Transverse colon (tissue), 4 donors: ENCODE results near the gene AGXT. TPM values are rescaled to one million over a fixed set of nuclear protein-coding genes. Genes with fewer than 3 reads are reported as not detected.
A peak's percentile ranks its signal among the peaks of the same experiment; 100 is the strongest.

Experiments used
- DNase-seq: peaks from one replicate; pipeline ENCODE4 v3.0.0-alpha.2; 2019
- H3K27ac ChIP-seq, 4 donors: fragments of 200-600 bp; sonication (generic); 2 replicates each; pipeline ENCODE4 v1.5.1; 2016 to 2018; ENCODE audit warnings: inconsistent platforms in 4 of 4
- H3K27me3 ChIP-seq: fragments of 200-600 bp; sonication (generic); 2 replicates; pipeline ENCODE4 v1.5.1; 2017; ENCODE audit warnings: inconsistent platforms
- H3K36me3 ChIP-seq, 4 donors: fragments of 200-600 bp; sonication (generic); 2 replicates each; pipeline ENCODE4 v1.5.1; 2017 to 2019; ENCODE audit warnings: inconsistent platforms in 4 of 4
- H3K4me1 ChIP-seq, 4 donors: fragments of 200-600 bp; sonication (generic); 2 replicates each; pipeline ENCODE4 v1.5.1; 2017 to 2020; ENCODE audit warnings: inconsistent platforms in 4 of 4
- H3K4me3 ChIP-seq, 4 donors: fragments of 200-600 bp; sonication (generic); 1 replicate in 1 of 4; 2 replicates in 3 of 4; pipeline versions ENCODE4 v1.5.1 to v1.6.1; 2017 to 2019; ENCODE audit warnings: inconsistent platforms in 4 of 4
- H3K9me3 ChIP-seq, 2 donors: fragments of 200-600 bp; sonication (generic); 2 replicates each; pipeline ENCODE4 v1.5.1; 2017 to 2019; ENCODE audit warnings: inconsistent platforms in 2 of 2
- CTCF ChIP-seq, 5 experiments: fragments of 200-600 bp in 3 of 5; fragments of 450-650 bp in 2 of 5; sonication (generic) in 3 of 5; IDR thresholded peaks; 1 replicate in 2 of 5; 2 replicates in 3 of 5; pipeline ENCODE4 v1.5.1; 2016 to 2017; ENCODE audit warnings: antibody characterized with exemption in 5 of 5, inconsistent platforms in 3 of 5, mild to moderate bottlenecking in 2 of 5, moderate library complexity in 1 of 5
- EP300 ChIP-seq: sonication (generic); formaldehyde crosslinking; IDR thresholded peaks from one replicate; pipeline ENCODE4 v1.6.1; 2017; ENCODE audit warnings: antibody characterized with exemption, low read depth
- POLR2A ChIP-seq: fragments of 450-650 bp; IDR thresholded peaks from one replicate; pipeline ENCODE4 v1.6.1; 2016; ENCODE audit warnings: antibody characterized with exemption, mild to moderate bottlenecking, moderate library complexity
- POLR2AphosphoS5 ChIP-seq, 3 donors: sonication (generic); formaldehyde crosslinking; IDR thresholded peaks; one replicate each; pipeline ENCODE4 v1.6.1; 2016; ENCODE audit warnings: antibody characterized with exemption in 3 of 3
- WGBS, 2 donors: methylation state at CpG; one replicate each; pipeline ENCODE4 v1.1.5; 2018; ENCODE audit warnings: low coverage in 1 of 2; 5-methylcytosine and 5-hydroxymethylcytosine counted together
- in situ Hi-C, 4 donors: fragments of 200-750 bp; cut with MboI; loops; one replicate each; pipeline versions ENCODE4 v1.15.0 to v1.15.1; 2017; ENCODE audit warnings: low sequenced_read_pairs in 3 of 4, low pct_ligation_motif_present in 1 of 4, low pct_unique_long_range_greater_than_20kb in 1 of 4
- intact Hi-C: fragments of 100-400 bp; cut with DNase I; formaldehyde crosslinking; loops from one replicate; pipeline ENCODE4 v1.15.1; 2023; ENCODE audit warnings: low total_unique reads
- total RNA-seq, 4 donors: library from RNA; depleted of rRNA; stranded (reverse); fragments of >200 nt; gene quantifications; one replicate each; pipeline ENCODE4 v1.1.0, GENCODE V29; 2016

AGXT gene
- total RNA-seq, 4 donors from 2014 or later: 0.32 to 2.2 (median 0.82) TPM; not detected in 1

GRCh38 chr2:240875228-240876034 is 6.8 kb downstream of the AGXT start:
- Histone ChIP-seq H3K4me1 (peaks cover 20 to 37% (median 25%) of the 10 kb centered on the region in 4 donors), H3K9me3 (no peaks in the 10 kb centered on the region), H3K27me3 (no peaks in the 10 kb centered on the region), H3K4me3 (no peak overlapping the region), H3K27ac (no peak overlapping the region), H3K36me3 (no peaks in the 10 kb centered on the region)
- 90% methylated on average over 22 of the region's 22 CpGs; no CpG with 5 or more reads in 1 of the 2 donors for WGBS, 2 donors
- TF ChIP-seq EP300 (no peak), CTCF (IDR thresholded peaks at IDR 0.05) (no peak), POLR2A (no peak), POLR2AphosphoS5 (IDR thresholded peaks at IDR 0.05) (no peak)
- DNase-seq: no peak
- intact Hi-C loops (no loop called here), in situ Hi-C loops (no loop called here)

GRCh38 chr2:240876035-240876474 is 7.4 kb downstream of the AGXT start:
- Histone ChIP-seq H3K27ac (peak overlapping the region in 3 of 4 donors; percentile 34 to 66 (median 66)), H3K4me3 (no peak overlapping the region), H3K36me3 (no peaks in the 10 kb centered on the region), H3K27me3 (no peaks in the 10 kb centered on the region), H3K4me1 (peaks cover 20 to 37% (median 25%) of the 10 kb centered on the region in 4 donors), H3K9me3 (no peaks in the 10 kb centered on the region)
- intact Hi-C loops: no loop called here
- WGBS, 2 donors: 55% methylated on average over 7 of the region's 7 CpGs; no CpG with 5 or more reads in 1 of the 2 donors
- DNase-seq: no peak
- TF ChIP-seq CTCF (IDR thresholded peaks at IDR 0.05) (no peak), EP300 (no peak), POLR2A (no peak), POLR2AphosphoS5 (IDR thresholded peaks at IDR 0.05) (no peak)
- in situ Hi-C loops: no loop called here

GRCh38 chr2:240876475-240877251 is 8.0 kb downstream of the AGXT start:
- Histone ChIP-seq H3K4me3 (no peak overlapping the region), H3K9me3 (no peaks in the 10 kb centered on the region), H3K27ac (peak overlapping the region; percentile 50 to 66 (median 60)), H3K36me3 (no peaks in the 10 kb centered on the region), H3K27me3 (no peaks in the 10 kb centered on the region), H3K4me1 (peaks cover 20 to 37% (median 25%) of the 10 kb centered on the region in 4 donors)
- in situ Hi-C loops (no loop called here), intact Hi-C loops (no loop called here)
- TF ChIP-seq CTCF (IDR thresholded peaks at IDR 0.05): no peak
- no peak for TF ChIP-seq EP300
- peak in 2 of 3 donors; percentile 31 to 49 for TF ChIP-seq POLR2AphosphoS5 (IDR thresholded peaks at IDR 0.05)
- peak; percentile 31 for TF ChIP-seq POLR2A
- WGBS, 2 donors: 44% methylated on average over 18 of the region's 18 CpGs; no CpG with 5 or more reads in 1 of the 2 donors
- peak; percentile 85 for DNase-seq
